RCC 7860 (cell line): ENCODE data around the gene PAPPA2.

Source experiments
- DNase-seq: peaks from one replicate; pipeline ENCODE4 v3.0.0-alpha.2; 2015; ENCODE audit warnings: low spot score
- FAIRE-seq: peaks from 2 replicates; lab custom pipeline; 2012; peaks lifted over from hg19 to GRCh38; lab: Jason Lieb, UNC

Gene PAPPA2

DNA sequence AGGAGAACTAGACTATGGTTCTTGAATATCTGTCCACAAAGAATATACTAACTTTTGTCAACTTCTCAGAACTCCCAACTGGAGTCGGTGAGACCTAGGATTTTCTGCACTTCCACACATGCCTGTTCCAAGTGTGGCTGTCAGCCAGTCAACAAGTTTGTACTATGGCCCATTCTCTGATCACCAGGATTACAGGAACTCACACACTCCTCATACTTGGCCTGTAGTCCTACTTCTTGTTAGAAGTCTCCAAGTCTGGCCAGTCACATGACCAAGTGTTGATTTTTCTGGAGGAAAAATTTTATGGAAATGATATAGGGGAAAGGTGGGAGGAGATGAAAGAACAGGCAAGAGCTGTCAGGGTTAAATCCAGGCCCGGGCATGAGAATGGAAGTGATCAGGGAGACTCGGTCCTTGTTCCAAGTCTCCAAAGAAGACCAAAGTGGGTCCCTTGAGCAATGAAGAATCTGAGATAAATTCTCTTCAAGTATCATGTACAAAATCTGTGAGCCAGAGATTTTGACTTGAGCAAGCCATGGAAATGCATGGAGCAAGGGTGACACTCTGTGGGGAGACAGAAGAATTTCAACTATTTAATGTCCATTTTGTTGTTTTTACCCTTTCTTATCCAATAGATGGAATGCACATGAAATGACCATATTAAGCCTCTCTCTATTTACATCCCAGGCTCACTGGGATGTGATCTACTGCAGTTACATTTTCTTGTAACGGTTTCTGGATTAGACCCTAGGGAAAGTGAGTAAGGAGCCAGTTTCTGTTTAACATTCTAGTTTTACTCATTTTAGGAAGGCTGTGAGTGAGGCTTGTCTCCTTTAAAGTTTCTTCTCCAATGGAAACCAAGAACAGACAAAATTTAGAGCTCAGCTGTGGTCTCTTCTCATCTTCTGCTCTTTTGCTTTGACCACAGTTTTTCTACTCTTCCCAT is 380.6 kb downstream of the PAPPA2 start:
- FAIRE-seq (no peak), DNase-seq (no peak)

DNA sequence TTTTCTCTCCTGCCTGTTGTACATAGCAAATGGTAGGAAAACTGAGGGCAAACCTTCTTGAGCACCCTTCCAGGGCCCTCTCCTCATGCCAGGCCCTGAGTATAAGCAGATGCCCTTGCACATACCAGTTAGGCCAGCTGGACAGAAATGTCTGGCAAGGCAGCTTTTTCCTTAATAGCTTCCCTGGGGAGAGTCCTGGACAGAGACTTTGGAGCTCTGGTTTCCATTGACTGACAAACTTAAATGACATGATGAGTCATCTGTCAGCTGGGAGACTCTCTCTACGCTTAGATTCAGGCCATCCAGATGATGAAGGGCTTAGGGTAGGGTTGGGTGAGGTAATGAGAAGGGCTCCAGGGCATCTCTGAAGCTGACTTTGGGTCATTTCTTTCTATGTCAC is 384.1 kb downstream of the PAPPA2 start:
- DNase-seq, result no peak

DNA sequence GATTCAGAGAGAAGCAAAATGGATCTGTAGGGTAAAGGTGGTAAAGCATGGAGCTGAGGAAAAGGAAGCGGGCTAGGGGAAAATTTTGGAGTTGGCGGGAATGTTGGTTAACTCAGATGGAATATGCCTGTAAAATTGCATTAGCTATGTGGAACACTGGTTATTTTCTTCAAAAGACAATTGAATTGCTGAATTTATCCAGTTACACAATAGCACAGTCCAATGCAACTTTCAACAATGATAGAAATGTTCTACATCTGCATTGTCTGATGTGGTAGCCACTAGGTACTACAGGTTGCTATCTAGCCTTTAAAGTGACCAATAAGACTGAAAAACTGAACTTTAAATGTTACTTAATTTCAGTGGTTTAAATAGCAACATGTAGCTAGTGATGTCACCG is 386.3 kb downstream of the PAPPA2 start:
- FAIRE-seq, result no peak

More for the DNA sequence above, 384.1 kb downstream of the PAPPA2 start:
- no peak for FAIRE-seq

DNA sequence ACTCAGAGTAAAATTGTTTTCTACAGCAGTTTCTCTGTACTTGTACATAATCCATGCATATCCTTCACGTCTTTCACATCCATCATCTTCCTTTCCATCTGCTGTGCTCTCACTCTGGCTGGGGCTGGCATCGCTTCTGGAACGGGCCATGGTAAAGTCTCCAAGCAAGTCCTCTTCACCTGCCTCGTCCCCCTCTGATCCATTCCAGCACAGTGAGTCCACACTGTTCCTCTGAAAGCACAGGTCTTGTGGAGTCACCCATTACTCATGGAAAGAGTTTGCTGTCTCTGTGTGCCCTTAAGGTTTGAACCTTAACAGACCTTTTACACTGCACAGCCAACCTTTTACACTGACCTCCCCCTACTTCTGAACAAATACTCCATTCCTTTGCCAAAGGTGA is 387.9 kb downstream of the PAPPA2 start:
- DNase-seq (no peak), FAIRE-seq (no peak)

More for the DNA sequence above, 386.3 kb downstream of the PAPPA2 start:
- no peak for DNase-seq

DNA sequence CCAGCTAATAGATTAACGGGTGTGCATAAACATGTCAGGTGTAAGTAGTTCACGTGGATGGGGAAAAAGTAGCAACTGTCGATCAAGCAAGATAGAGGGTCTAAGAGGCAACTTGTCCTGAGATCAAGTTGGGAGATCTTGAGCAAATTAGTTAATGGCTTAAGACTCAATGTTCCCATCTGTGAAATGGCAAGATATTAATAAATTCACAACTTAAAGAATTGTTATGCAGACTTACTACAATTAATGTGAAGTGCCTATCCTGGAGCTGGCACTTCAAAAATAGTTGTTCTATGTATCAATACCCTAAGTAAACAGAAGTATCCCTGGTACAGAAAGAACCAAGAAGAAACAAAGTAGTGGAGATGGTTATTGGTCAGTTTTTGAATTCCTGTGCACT is 389.1 kb downstream of the PAPPA2 start:
- FAIRE-seq (no peak), DNase-seq (no peak)

DNA sequence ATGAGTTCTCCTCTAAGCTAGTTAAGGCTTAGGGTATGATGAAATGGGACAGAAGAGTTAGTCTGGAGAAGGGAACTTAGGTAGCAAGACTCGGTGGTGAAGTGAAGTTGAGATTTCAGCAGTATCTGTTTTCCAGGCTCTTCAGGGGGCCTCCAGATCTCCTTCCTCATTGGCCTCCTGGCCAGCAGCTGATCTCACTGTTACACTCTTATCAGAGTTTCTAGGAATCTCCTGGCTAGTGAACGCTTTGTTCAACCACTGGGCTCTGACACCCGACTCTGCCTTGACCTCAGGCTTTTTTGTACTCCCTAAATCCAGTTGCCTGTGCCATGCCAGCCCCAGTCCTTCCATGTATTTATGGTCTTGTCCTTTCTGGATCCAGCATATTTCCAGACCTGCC is 390.5 kb downstream of the PAPPA2 start:
- FAIRE-seq (no peak), DNase-seq (no peak)

DNA sequence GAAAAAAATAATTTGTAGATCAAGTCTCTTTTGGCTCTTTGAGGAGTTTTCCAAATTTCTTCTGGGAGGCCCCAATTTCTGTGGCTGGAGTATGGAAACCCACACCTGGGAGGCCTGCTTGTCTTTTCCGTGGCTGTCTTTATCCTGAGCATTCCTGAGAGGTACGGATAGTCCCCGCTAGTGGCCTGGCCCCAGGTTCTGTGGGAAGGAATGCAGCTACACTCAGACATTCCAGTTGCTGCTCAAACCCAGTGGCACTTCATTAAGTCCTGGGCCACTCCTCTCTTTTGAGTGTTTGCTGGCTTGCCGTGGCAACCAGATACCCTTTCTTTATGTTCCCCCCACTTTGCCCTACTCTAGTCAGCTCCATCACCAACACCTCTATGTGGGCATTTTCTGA is 391.1 kb downstream of the PAPPA2 start:
- FAIRE-seq (no peak), DNase-seq (no peak)

DNA sequence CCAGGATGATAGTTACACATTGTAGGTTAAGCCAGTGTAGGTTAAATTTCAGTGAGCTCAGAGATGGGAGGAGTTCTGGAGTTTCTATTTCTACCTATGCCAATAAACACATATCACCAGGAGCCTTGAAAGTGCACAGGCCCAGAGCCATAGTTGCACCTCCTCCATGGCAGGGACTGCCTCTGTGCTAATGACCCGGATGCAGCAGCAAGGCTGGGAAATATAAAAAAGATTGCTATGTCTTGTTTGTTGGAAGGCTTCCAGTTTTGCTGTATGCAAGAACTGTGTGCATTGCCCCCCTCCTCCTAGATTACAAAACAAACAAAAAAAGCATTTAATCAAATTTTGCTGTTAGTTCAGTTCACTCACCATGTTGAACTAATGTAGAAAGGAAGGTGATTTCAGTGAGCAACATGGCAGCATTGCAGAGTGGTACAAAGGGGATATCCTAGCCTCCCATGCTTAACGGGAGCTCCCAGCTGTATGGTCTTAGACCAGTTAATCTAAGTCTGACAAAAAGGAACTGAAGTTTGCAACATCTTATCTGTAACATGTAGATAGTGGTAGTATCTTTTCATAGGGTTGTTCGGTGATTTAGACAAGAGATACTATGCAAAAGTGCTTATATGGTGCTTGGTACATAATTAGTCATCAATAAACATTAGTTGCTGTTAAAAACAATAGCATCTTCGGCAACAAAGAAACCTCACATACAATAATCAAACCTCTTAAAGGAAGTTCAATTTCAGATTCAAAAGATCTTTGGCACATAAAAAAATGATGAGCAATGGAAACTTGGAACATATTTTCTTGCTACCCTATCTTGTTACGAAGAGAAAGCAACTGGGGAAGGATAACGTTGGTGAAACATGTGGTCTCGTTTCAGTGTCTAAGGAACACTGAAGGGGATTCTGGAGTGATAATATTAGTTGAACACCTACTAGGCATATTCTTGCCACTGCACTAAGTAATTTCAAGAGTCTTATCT is 392.1 kb downstream of the PAPPA2 start:
- FAIRE-seq (no peak), DNase-seq (no peak)

DNA sequence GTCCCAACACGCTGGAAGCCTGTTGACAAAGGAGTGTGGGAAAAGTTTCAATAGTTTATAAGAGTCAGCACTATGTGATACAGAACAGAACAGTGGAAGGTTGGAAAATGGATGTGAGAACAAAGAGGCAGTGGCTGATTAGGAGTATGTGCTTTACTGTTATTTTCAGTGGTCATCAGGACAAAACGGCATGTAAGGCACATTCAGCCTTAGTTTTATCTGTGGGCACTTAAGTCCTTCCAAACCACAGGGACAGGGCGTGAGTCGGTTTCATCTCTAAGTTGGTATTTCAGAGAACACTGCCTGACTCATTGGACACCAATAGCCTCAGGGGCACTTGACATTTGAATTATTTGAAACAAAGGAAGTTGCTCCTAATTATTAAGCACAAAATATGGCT is 394.7 kb downstream of the PAPPA2 start:
- DNase-seq (no peak), FAIRE-seq (no peak)

DNA sequence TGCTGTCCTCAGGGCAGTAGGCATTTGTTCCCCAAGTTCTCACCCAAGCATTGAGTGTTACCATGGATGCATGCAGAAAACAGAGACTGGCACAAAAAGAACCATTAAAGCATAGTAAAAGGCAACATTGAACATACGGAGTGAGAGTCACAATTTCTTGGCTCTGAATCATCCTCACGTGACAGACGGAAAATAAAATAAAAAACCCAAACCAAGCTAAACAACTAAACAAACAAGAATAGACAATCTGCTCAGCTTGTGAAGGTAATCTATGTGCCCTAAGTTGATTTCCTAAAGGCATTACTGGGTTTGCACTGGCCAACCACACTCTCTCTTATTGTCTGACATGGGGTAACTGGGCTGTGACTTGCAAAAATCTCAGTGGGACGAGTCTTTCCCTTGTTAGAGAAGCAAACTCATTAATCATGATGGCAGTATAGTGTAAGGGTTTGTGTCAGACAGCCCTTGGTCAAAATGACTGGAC is 395.5 kb downstream of the PAPPA2 start:
- no peak for FAIRE-seq

DNA sequence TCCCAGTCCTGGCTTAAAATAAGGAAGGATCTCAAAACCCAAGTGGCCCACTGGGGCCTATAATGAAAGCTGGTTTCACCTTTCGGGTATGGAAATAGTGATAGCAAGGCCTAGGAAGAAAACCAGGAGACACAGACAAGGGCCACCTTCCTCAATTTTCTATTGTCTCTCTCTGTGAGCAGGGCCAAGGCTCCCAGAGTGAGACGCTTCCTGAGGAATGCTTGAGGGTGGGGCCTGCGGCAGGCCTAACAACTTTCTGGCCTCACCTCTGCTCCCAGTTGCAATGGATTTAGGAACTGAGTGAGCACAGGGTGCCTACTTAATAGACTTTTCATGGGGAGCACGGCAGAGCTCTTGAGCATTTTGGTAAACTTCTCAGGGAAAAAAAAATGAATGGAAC is 400.6 kb downstream of the PAPPA2 start:
- FAIRE-seq (no peak), DNase-seq (no peak)

More for the DNA sequence above, 395.5 kb downstream of the PAPPA2 start:
- DNase-seq, result no peak

DNA sequence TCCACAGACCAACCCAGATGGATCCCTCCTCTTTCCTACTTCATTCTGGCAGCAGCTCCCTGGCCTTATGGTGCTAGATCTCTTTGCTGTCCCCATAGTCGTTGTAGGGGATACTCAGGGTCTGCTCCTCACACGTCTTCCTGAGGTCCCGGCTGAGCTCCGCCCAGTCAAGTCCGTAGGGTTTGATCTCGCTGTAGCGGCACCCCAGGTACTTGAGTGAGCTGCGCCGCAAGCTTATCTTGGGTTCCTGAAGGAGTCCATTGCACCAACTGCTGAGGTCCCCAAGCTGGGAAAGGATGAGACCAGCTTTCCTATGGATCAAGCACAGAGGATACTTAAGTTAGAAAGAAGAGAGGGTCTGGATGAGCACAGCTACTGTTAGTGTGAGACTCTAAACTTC is 401.2 kb downstream of the PAPPA2 start:
- no peak for FAIRE-seq

DNA sequence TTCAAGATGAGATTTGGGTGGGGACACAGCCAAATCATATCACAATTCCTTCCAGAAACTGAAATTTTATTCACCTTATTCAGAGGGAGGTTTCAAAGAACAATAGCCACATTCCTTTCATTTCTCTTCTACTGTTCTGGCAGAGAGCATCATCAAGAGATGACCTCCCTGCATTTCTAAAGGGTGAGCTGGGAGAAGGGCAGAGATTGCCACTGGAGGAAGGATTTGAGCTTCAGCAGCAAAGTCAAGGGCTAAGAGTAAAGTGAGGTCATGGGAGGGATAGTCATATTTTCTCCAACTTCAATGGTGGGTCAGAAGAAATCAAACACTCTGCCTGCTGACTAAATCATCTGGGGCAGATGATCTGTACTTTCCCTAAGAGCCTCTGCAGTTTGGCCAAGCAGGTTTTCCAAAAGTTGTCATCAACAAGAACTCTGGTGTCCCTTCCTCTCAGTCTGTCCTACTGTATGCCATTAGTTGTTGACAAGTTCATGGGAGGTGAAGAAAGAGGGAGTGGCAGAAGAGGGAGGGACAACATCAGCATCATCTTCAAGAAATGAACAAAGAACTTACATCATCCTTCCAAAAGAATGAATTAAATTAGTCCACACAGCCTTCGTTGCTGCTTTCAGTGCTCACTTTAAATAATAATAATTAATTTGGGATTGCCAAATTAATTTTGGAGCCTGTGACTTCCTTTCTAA is 403.2 kb downstream of the PAPPA2 start:
- FAIRE-seq, result no peak
- DNase-seq, result no peak

More for the DNA sequence above, 401.2 kb downstream of the PAPPA2 start:
- DNase-seq, result no peak

DNA sequence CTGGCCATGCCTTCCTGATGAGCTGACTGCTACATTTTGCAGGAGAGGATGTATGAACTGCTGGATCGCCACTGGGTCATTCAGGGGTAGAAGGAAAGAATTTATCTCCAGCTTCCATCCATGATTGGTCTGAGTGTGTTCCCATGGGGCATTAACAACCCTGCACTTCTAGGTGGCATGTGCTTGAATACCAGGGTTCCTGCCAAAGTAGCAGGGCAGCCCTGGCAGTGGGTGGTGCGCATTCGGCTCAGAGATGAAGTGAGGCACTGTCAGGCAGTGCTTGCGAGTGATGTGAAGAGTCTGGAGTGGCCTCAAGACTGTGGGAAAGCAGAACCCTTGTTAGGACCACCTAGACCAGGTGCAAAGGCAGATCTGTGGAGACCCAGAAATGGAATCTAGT is 406.6 kb downstream of the PAPPA2 start:
- DNase-seq (no peak), FAIRE-seq (no peak)

DNA sequence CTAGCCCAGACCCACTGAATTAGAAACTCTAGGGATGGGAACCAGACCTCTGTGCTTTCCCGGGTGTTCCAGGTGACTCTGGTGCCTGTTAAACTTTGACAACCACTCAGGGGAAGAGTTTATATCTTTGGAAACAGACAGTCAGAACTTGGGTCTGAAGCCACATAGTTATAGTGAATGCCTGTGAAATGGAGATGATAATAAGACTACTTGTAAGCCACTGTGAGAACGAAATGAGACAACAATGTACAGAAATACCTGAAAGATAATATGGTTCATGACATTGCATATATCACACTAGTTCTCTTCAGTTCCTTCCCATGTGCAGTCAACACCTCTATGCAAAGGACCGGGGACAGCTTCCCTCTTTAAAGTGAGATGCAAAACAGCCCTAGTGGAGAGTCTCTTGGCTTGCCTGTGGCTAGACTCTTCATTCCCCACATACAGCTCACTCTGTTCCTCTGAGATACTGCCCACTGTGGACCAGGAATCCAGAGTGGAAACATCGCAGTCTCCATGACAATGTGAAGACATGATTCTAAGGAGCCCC is 414.1 kb downstream of the PAPPA2 start:
- DNase-seq (no peak), FAIRE-seq (no peak)

DNA sequence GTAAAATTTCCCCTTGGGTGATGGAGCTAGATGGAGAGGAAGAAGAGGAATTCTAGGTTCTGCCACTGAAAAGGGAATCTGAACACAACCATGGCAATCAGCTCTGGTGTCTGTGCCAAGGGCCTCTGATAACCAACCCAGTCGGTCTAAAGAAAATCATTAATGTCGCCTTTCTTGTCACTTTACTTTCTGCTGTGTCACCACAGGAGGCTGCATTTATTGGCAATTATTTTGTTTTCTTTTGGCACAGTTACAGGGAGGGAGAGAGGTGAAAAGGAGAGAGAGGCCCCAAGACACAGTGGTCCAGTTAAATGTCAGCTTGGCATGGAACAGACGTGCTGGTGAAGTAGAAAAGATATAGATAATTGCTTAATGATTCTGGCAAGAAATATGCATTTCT is 414.6 kb downstream of the PAPPA2 start:
- DNase-seq (no peak), FAIRE-seq (no peak)

DNA sequence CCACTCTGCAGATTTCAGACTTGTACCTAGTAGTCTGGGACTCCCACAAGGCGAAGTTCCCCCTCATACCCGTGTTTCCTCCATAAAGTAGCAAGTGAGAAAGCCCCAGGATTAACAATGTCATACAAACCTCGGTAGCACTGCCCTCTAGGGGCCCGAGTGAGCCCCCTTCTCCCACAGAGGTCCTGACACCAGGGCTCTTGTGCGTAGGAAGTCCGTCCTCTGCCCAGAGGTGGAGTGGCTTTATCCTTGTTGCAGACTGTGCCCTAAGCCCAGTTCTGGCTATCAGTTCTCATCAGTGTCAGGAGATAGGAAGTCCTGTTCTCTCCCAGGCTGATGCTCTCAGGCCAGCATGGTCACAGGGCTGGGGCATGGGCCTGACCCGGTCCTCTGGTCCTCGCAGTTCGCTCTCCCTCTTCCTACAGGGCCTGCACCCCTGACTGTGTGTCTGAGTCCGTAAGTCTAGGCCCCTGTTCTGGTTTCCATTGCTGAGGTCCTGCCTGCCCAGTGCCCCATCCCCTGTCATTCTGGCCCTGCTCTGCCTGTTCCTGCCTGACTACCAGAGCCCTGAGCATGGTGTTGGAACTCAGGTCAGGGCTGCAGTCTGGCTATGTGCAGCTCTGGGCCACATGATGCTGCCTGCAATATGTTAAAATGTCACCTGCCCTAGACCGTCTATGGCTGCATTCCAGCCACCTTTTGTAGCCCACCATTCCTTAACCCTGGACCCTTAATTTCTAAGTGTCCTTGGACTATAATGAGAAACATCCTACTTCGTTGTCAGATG is 416.0 kb downstream of the PAPPA2 start:
- DNase-seq (no peak), FAIRE-seq (no peak)

DNA sequence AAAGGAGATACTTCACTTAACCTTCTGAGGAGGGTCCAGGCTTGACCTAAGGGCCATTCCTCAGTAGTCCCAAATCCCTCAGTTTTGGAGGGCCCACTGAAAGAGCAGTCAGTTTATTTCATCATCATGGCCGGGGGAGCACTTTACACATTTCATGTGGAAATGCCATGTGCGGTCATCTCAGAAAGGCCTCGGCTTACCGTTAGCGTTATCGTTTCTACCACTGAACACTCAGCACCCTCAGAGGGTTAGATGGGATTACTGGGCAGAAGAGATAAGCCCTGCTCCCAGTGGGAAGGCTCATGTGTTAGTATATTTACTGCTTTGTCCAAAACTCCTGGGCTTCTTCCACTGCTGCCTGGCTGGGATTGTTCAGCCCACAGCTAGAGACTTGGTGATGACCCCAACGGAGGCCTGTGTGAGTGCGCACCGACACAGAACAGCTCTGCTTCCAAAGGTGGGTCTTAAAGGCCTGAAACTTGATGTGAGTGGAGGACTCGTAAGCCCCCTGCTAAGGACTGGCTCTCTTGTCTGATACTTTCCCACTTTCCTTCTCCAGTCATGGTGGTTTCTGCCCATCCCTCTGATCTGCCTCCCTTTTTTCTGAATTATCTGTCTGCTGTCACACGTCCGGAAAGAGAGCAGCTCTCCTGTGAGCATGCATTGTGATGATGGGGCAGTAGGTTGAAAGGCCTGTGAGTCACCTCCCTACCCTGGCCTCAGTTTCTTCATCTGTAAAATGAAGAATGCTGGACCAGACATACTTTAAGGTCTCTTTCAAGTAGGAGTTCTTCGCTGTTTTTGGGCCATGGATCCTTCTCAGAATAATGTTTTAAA is 417.0 kb downstream of the PAPPA2 start:
- no peak for DNase-seq
- FAIRE-seq, result no peak
